HEK293 (cell line): ENCODE measurements around the gene NIPSNAP2.

Experiments used
- CTCF ChIA-PET: fragments of 350-600 bp; formaldehyde crosslinking; extraction: SDS; loops from one replicate; lab custom pipeline; 2021; ENCODE audit warnings: antibody characterized with exemption; lab: Yijun Ruan, JAX
- POLR2A ChIA-PET: fragments of 300-600 bp; formaldehyde crosslinking; extraction: SDS; loops from one replicate; lab custom pipeline; 2020; ENCODE audit warnings: antibody characterized with exemption, inconsistent platforms; lab: Yijun Ruan, JAX
- H3K27ac ChIP-seq: fragments of 200-500 bp; sonication (Bioruptor generic); 2 replicates; pipeline ENCODE4 v1.5.1; 2014; ENCODE audit warnings: low read depth, low read length, control low read depth, inconsistent platforms; ENCODE audit errors: extremely low read depth
- H3K36me3 ChIP-seq, 2 experiments: fragments of 200-500 bp in 1 of 2; sonication (Bioruptor generic) in 1 of 2; 1 replicate in 1 of 2; 2 replicates in 1 of 2; pipeline ENCODE4 v1.5.1; 2014 to 2017; ENCODE audit warnings: inconsistent platforms in 2 of 2, low read length in 2 of 2; ENCODE audit not compliant: control insufficient read depth in 2 of 2, insufficient read depth in 1 of 2
- H3K4me1 ChIP-seq: fragments of 200-500 bp; sonication (Bioruptor generic); 2 replicates; pipeline ENCODE4 v1.5.1; 2014; ENCODE audit warnings: mild to moderate bottlenecking, low read length, inconsistent platforms; ENCODE audit not compliant: control insufficient read depth, insufficient read depth
- H3K4me3 ChIP-seq: 2 replicates; pipeline ENCODE4 v1.5.1; 2011; ENCODE audit warnings: low read depth, mild to moderate bottlenecking, control low read depth, low read length, moderate library complexity
- H3K9me3 ChIP-seq: fragments of 200-500 bp; sonication (Bioruptor generic); 2 replicates; pipeline ENCODE4 v1.5.1; 2014; ENCODE audit warnings: low read depth, low read length, inconsistent platforms; ENCODE audit not compliant: control insufficient read depth, insufficient read depth
- BCL11A ChIP-seq: fragments of 450-650 bp; formaldehyde crosslinking; IDR thresholded peaks from 2 replicates; pipeline ENCODE4 v1.5.1; 2016; ENCODE audit warnings: low read depth, missing biosample characterization, missing genetic modification characterization
- IKZF3 ChIP-seq: fragments of 450-650 bp; IDR thresholded peaks from 2 replicates; pipeline ENCODE4 v1.5.0; 2018; ENCODE audit warnings: missing biosample characterization, mild to moderate bottlenecking, missing genetic modification characterization, moderate library complexity
- KLF1 ChIP-seq: fragments of 450-650 bp; formaldehyde crosslinking; IDR thresholded peaks from 2 replicates; pipeline ENCODE4 v1.5.1; 2016; ENCODE audit warnings: missing biosample characterization, missing genetic modification characterization
- KLF10 ChIP-seq: fragments of 450-650 bp; IDR thresholded peaks from 2 replicates; pipeline ENCODE4 v1.5.1; 2018; ENCODE audit warnings: missing biosample characterization, mild to moderate bottlenecking, missing genetic modification characterization
- KLF8 ChIP-seq: fragments of 450-650 bp; formaldehyde crosslinking; IDR thresholded peaks from 2 replicates; pipeline ENCODE4 v1.5.1; 2016; ENCODE audit warnings: missing biosample characterization, missing genetic modification characterization
- KLF9 ChIP-seq: fragments of 450-650 bp; formaldehyde crosslinking; IDR thresholded peaks from 2 replicates; pipeline ENCODE4 v1.5.1; 2016; ENCODE audit warnings: missing biosample characterization, missing genetic modification characterization, low read depth
- OSR2 ChIP-seq: fragments of 450-650 bp; formaldehyde crosslinking; IDR thresholded peaks from 2 replicates; pipeline ENCODE4 v1.5.1; 2016; ENCODE audit warnings: missing biosample characterization, missing genetic modification characterization
- RBAK ChIP-seq: fragments of 450-650 bp; formaldehyde crosslinking; IDR thresholded peaks from 2 replicates; pipeline ENCODE4 v1.5.1; 2016; ENCODE audit warnings: missing biosample characterization, missing genetic modification characterization
- ZNF112 ChIP-seq: fragments of 450-650 bp; formaldehyde crosslinking; IDR thresholded peaks from 2 replicates; pipeline ENCODE4 v1.5.0; 2017; ENCODE audit warnings: missing biosample characterization, missing genetic modification characterization
- ZNF133 ChIP-seq: fragments of 450-650 bp; formaldehyde crosslinking; IDR thresholded peaks from 2 replicates; pipeline ENCODE4 v1.5.1; 2016; ENCODE audit warnings: missing biosample characterization, missing genetic modification characterization
- ZNF174 ChIP-seq: fragments of 450-650 bp; formaldehyde crosslinking; IDR thresholded peaks from 2 replicates; pipeline ENCODE4 v1.5.0; 2017; ENCODE audit warnings: missing biosample characterization, mild to moderate bottlenecking, missing genetic modification characterization
- ZNF211 ChIP-seq: fragments of 450-650 bp; formaldehyde crosslinking; IDR thresholded peaks from 2 replicates; pipeline ENCODE4 v1.5.1; 2016; ENCODE audit warnings: low read depth, missing biosample characterization, missing genetic modification characterization
- ZNF223 ChIP-seq: fragments of 450-650 bp; formaldehyde crosslinking; IDR thresholded peaks from 2 replicates; pipeline ENCODE4 v1.5.1; 2016; ENCODE audit warnings: missing biosample characterization, missing genetic modification characterization
- ZNF23 ChIP-seq: fragments of 450-650 bp; formaldehyde crosslinking; IDR thresholded peaks from 2 replicates; pipeline ENCODE4 v1.5.1; 2016; ENCODE audit warnings: missing biosample characterization, missing genetic modification characterization, borderline replicate concordance
- ZNF354C ChIP-seq: fragments of 450-650 bp; formaldehyde crosslinking; IDR thresholded peaks from 2 replicates; pipeline ENCODE4 v1.5.1; 2016; ENCODE audit warnings: missing biosample characterization, missing genetic modification characterization, low read depth, borderline replicate concordance
- ZNF426 ChIP-seq: fragments of 450-650 bp; formaldehyde crosslinking; IDR thresholded peaks from 2 replicates; pipeline ENCODE4 v1.5.1; 2017; ENCODE audit warnings: missing biosample characterization, missing genetic modification characterization, mild to moderate bottlenecking, inconsistent platforms, moderate library complexity
- ZNF660 ChIP-seq: fragments of 450-650 bp; IDR thresholded peaks from 2 replicates; pipeline ENCODE4 v1.5.1; 2018; ENCODE audit warnings: missing biosample characterization, mild to moderate bottlenecking, missing genetic modification characterization
- ZNF791 ChIP-seq: fragments of 450-650 bp; formaldehyde crosslinking; IDR thresholded peaks from 2 replicates; pipeline ENCODE4 v1.5.1; 2016; ENCODE audit warnings: missing biosample characterization, missing genetic modification characterization
- ZNF843 ChIP-seq: fragments of 450-650 bp; formaldehyde crosslinking; IDR thresholded peaks from 2 replicates; pipeline ENCODE4 v1.5.1; 2016; ENCODE audit warnings: missing biosample characterization, missing genetic modification characterization
- TF ChIP-seq, protein P1 (sequence below): fragments of 450-650 bp; formaldehyde crosslinking; IDR thresholded peaks from 2 replicates; pipeline ENCODE4; 2016; ENCODE audit warnings: missing biosample characterization, missing genetic modification characterization
- TF ChIP-seq, protein P2 (sequence below): fragments of 450-650 bp; formaldehyde crosslinking; IDR thresholded peaks from 2 replicates; pipeline ENCODE4 v1.5.1; 2016; ENCODE audit warnings: missing biosample characterization, missing genetic modification characterization
- TF ChIP-seq, protein P3 (sequence below): fragments of 450-650 bp; formaldehyde crosslinking; IDR thresholded peaks from 2 replicates; pipeline ENCODE4 v1.5.1; 2017; ENCODE audit warnings: missing biosample characterization, missing genetic modification characterization
- TF ChIP-seq, protein P4 (sequence below): fragments of 450-650 bp; formaldehyde crosslinking; IDR thresholded peaks from 2 replicates; pipeline ENCODE4 v1.5.1; 2016; ENCODE audit warnings: missing biosample characterization, missing genetic modification characterization

Gene NIPSNAP2

DNA sequence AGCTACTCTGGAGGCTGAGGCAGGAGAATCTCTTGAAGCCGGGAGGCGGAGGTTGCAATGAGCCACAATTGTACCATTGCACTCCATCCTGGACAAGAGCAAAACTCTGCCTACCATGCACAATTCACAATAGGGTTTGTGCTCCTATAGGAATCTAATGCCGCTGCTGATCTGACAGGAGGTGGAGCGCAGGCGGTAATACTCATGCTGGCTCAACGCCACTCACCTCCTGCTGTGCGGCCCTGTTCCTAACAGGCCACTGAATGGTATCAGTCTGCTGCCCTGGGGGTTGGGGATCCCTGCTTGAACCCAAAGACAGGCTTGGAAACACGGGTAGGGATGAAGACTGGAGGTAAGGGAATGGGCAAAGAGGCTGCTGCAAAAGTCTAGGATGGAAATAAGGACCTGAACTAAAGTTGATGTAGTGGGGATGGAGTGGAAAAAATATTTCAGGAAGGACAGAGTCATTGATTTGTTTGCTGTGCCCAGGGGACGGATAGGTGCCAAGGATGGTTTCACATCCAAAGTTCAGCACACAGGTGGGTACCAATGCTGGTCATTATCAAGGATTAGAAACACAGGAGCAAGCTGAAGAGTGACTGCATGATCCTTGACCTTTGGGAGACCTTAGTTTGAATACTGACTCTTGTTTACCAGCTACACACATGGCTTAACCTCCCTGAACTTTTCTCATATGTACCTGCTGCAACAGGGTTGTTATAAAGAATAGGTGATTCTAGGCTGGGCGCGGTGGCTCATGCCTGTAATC lies 10.5 kb upstream of the NIPSNAP2 start:
- no peak overlapping the region for H3K27ac ChIP-seq
- no peak for TF ChIP-seq BCL11A
- no peak for TF ChIP-seq ZNF133 (tag by site-specific recombination)
- TF ChIP-seq ZNF174 (tag by site-specific recombination), result no peak
- TF ChIP-seq ZNF843 (tag by site-specific recombination), result no peak
- TF ChIP-seq, protein P1, sequence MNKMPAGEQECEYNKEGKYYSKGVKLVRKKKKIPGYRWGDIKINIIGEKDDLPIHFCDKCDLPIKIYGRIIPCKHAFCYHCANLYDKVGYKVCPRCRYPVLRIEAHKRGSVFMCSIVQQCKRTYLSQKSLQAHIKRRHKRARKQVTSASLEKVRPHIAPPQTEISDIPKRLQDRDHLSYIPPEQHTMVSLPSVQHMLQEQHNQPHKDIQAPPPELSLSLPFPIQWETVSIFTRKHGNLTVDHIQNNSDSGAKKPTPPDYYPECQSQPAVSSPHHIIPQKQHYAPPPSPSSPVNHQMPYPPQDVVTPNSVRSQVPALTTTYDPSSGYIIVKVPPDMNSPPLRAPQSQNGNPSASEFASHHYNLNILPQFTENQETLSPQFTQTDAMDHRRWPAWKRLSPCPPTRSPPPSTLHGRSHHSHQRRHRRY (tag by site-specific recombination), result no peak
- no peak for TF ChIP-seq OSR2 (tag by site-specific recombination)
- no peak for TF ChIP-seq ZNF211 (tag by site-specific recombination)
- TF ChIP-seq, protein P2, sequence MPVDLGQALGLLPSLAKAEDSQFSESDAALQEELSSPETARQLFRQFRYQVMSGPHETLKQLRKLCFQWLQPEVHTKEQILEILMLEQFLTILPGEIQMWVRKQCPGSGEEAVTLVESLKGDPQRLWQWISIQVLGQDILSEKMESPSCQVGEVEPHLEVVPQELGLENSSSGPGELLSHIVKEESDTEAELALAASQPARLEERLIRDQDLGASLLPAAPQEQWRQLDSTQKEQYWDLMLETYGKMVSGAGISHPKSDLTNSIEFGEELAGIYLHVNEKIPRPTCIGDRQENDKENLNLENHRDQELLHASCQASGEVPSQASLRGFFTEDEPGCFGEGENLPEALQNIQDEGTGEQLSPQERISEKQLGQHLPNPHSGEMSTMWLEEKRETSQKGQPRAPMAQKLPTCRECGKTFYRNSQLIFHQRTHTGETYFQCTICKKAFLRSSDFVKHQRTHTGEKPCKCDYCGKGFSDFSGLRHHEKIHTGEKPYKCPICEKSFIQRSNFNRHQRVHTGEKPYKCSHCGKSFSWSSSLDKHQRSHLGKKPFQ (tag by site-specific recombination), result no peak
- no peak for TF ChIP-seq KLF8 (tag by site-specific recombination)
- TF ChIP-seq ZNF223 (tag by site-specific recombination), result no peak
- H3K4me3 ChIP-seq, result no peak overlapping the region
- no peaks in the 10 kb centered on the region for H3K4me1 ChIP-seq
- ChIA-PET POLR2A (interaction anchor here (0.6 to 1.1 kb wide), 2 partner anchors 10 to 1173 kb away, joined by 3 to 4 read pairs; no protein-coding TSS in a partner anchor), CTCF (interaction anchor here (3.0 kb wide), 1 partner anchor 10 kb away, joined by 19 read pairs; the partner anchor contains the start of gene NIPSNAP2)
- no peaks in the 10 kb centered on the region for H3K9me3 ChIP-seq
- peaks cover 13 to 20% of the 10 kb centered on the region in 2 experiments; a peak in 2 of 3 replicates for H3K36me3 ChIP-seq

DNA sequence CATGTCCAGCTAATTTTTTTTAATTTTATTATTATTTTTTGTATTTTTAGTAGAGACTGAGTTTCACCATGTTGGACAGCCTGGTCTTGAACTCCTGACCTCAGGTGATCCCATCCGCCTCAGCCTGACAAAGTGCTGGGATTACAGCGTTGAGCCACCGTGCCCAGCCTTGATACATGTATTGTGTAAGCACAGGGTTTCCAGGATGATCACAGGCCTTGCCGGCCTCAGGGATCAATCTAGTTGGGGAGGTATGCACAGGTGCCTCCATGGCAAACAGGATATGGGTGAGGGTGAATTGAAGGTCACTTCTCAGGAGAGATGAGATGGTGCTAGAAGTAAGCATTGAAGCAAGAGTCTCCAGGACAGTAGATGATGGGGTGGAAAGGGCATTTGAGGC lies 7.2 kb upstream of the NIPSNAP2 start:
- CTCF ChIA-PET, result no interaction called here
- peaks cover 13 to 20% of the 10 kb centered on the region in 2 experiments; a peak in 2 of 3 replicates for H3K36me3 ChIP-seq
- H3K4me1 ChIP-seq, result no peaks in the 10 kb centered on the region
- no peak overlapping the region for H3K4me3 ChIP-seq
- H3K27ac ChIP-seq, result no peak overlapping the region
- TF ChIP-seq ZNF660 (tag by site-specific recombination) (no peak), ZNF23 (tag by site-specific recombination) (no peak)
- TF ChIP-seq, protein P3, sequence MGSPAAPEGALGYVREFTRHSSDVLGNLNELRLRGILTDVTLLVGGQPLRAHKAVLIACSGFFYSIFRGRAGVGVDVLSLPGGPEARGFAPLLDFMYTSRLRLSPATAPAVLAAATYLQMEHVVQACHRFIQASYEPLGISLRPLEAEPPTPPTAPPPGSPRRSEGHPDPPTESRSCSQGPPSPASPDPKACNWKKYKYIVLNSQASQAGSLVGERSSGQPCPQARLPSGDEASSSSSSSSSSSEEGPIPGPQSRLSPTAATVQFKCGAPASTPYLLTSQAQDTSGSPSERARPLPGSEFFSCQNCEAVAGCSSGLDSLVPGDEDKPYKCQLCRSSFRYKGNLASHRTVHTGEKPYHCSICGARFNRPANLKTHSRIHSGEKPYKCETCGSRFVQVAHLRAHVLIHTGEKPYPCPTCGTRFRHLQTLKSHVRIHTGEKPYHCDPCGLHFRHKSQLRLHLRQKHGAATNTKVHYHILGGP, result no peak
- TF ChIP-seq, protein P4, sequence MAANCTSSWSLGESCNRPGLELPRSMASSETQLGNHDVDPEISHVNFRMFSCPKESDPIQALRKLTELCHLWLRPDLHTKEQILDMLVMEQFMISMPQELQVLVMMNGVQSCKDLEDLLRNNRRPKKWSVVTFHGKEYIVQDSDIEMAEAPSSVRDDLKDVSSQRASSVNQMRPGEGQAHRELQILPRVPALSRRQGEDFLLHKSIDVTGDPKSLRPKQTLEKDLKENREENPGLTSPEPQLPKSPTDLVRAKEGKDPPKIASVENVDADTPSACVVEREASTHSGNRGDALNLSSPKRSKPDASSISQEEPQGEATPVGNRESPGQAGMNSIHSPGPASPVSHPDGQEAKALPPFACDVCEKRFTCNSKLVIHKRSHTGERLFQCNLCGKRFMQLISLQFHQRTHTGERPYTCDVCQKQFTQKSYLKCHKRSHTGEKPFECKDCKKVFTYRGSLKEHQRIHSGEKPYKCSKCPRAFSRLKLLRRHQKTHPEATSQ (tag by site-specific recombination), result no peak
- TF ChIP-seq, all 188 proteins: peak for 0
- POLR2A ChIA-PET, result no interaction called here
- H3K9me3 ChIP-seq, result no peaks in the 10 kb centered on the region

DNA sequence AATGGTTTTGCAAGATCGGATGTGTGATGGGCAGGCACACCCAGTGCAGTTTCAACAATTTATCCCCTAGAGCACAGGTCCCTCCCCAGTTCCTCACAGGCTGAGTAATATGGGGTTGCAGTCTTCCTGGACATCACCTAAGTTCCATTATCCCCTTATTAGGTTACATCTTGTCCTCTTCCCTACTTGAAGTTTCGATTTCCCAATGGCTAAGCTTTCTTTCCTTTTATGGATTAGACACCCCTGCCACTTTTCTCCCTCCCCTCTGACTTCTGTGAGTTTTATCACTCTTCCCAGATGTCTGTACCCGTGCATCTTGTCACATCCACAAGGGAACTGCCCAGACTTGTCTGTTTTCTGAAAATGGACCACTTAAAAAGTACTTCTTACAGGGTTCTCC lies 2.4 kb upstream of the NIPSNAP2 start:
- H3K4me1 ChIP-seq, result 0 out of 2 replicates have a peak, but pooled peaks cover 2% of the 10 kb centered on the region
- peaks cover 4 to 8% of the 10 kb centered on the region in 2 experiments; a peak in 2 of 3 replicates for H3K36me3 ChIP-seq
- H3K9me3 ChIP-seq, result no peaks in the 10 kb centered on the region
- no peak overlapping the region for H3K4me3 ChIP-seq
- CTCF ChIA-PET, result interaction anchor here (0.7 to 1.0 kb wide), 2 partner anchors 53 to 57 kb away, joined by 6 read pairs; no protein-coding TSS in a partner anchor
- POLR2A ChIA-PET, result interaction anchor here (1.2 kb wide), 1 partner anchor 89 kb away, joined by 4 read pairs; the partner anchor contains the start of genes CCT6A and PSPH
- no peak overlapping the region for H3K27ac ChIP-seq
- TF ChIP-seq RBAK (tag by site-specific recombination), result no peak
- no peak for TF ChIP-seq KLF1 (tag by site-specific recombination)
- TF ChIP-seq IKZF3 (tag by site-specific recombination), result no peak
- no peak for TF ChIP-seq ZNF354C (tag by site-specific recombination)
- no peak for TF ChIP-seq ZNF426 (tag by site-specific recombination)
- TF ChIP-seq KLF9, result no peak
- no peak for TF ChIP-seq KLF10 (tag by site-specific recombination)
- no peak for TF ChIP-seq ZNF791 (tag by site-specific recombination)
- TF ChIP-seq ZNF112 (tag by site-specific recombination), result no peak
